GM21825 (cell line): ENCODE results near the gene LILRA5.
"Not testable (repeated sequence)": the region's sequence is repeated elsewhere in the genome, so short reads cannot be mapped to it uniquely, and the experiment has no call there.

ENCODE experiments used
- ATAC-seq: cut with Tn5 transposase; IDR thresholded peaks from one replicate; pipeline ENCODE4 v1.9.1; 2021; ENCODE audit warnings: mild to moderate bottlenecking, moderate library complexity; ENCODE audit not compliant: unreplicated experiment

Gene LILRA5

DNA sequence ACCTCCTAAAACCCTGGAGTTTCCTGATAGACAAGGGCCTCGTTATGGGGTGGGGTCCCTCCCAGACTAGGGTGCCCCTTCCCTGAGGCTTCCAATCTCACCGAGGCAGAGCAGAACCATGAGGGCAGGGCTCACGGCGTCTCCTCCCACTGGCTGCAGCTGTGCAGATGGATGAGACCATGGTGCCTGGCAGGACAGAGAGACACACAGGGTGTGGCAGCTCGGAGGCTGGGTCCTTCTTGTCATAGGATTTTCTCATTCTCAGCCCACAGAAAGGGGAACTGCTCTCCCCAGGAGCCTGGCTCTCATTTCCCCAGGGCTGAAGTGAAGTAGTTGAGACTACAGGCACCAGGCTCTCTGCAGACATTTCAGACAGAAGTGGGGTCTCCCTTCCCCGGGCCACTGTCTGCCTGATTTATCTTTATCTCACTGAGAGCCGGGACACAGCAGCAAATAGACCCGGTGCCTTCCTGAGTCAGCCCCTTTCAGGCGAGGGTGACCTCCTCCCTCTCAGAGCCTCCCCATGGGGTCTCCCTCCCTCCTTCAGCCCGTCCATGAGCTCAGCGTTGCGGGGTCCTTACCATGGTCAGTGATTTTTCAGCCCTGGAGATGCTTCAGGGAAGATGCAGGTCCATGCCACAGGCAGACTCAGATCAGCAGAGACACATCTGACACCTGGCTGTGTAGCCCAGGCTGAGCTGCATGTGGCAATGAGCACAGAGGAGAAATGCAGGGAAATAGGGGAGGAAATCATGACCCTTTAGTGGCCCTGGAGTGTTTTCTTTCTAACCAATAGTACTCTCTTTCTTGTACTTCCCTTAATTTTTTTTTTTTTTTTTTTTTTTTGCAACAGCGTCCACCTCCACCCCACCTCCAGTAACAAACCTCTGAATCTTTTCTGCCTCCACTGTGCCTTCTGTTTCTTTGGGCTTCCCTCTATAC is at the start of gene LILRA5:
Gene LILRA5, minus strand, starts transcription at position 731 of the 942 bp plus-strand sequence. Its CDS starts 147 bp downstream, at position 584.
- no peak for ATAC-seq

DNA sequence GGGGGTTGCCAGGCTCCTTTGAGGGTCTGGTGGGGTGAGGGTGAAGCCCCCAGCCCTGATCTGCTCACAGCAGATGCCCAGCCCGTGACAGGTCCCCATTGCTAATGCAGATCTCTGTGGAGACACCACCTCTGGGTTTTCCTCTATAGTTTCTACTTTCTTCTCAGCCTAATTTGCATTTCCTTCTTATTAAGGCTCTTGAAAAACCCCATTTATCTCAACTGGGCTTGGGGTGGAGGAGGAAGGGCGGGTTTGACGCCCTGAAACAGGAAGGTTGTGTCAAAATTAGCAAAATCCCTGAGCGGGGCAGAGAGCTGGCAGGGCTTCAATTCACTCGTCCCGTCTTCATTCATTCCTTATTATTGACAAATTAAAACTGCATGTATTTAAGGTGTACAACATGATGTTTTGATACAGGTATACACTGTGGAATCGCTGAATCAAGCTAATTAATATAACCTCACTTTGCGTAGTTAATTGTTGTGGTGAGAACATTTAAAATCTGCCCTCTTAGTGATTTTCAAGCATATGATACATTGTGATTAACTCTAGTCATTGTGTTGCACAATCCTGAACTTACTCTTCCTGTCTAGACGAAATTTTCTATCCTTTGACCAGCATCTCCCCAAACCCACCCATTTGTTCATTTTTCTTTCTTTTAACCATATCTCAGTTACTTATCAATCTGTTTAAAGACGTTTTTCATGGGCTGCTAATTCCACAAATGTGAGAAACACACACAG is 48.9 kb upstream of the LILRA5 start:
- not testable (repeated sequence) for ATAC-seq

DNA sequence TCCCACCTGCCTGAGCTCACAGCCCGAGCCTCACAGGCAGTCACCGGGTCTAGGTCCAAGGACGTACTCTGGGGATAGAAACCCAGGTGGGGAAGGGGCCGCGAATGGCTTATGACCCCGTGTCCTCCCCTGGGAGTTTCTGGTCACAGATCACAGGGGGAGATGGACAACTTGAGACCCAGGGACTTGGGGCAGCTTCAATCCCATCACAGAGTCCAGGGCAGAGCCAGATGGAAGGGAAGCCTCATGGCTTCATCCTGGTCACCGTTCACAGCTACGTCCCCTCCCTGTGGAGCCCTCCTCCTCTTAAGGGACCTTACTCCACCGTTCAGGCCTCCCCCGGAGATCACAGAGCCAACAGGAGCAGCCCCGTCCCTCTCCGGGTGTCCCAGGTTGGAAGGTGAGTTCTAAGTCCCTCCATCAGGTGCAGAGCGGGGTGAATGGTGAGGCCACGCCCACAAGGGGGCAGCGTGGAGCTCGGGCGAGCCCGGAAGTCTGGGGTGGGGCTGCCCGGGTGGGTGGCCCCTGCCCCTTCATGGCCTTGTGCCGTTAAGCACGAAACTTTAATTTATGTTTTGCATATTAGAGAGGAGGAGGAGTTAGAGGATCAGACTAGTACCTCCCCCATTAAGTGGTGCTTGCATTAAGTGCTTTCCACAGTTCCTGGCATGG is 46.3 kb upstream of the LILRA5 start:
- peak; percentile 60 for ATAC-seq

DNA sequence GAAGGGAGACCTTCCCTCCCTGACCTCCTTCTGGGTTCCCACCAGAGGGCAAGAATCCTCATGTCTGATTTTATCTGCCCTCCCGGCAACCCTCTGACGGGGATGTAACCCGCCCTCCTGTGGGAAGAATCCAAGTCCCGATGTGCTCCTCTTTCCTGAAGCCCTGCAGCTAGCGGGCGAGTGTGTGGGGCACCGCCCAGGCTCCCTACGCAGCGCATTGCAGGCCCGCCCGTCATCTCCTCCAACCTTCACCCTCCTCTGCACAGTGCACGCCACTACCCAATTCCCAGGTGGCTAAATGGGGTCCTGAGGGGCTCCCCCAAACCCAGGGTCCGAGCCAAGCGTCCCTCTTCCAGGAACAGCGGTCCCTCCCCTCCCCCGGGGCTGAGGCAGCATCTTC is 44.4 kb upstream of the LILRA5 start:
- ATAC-seq, result no peak

DNA sequence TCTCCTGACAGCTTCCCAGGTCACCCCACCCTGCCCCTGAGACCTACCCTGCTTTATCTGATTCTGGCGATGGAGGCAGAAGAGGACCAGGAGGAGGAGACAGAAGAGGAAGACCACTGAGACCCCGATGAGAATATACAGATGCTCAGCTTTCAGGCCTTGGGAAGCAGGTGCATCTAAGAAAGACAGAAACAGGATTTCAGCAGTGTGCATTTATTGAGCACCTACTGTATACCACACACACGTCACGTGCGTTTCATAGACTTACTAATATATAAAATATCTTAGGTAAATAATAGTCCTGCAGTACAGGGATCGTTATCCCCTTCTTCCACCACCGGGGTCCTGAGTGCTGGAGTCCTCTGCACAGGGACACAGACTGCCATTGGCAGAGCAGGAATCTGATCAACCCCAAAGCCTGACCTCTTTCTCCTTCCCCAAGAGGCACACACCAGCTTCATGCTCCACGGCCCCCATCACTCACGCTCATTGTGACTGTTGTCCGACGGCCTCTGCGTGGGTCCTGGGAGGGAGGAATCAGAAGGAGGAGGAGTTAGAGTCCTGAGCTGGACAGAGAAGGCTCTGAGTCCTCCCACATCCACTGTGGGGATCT is 43.6 kb upstream of the LILRA5 start:
- ATAC-seq, result no peak

DNA sequence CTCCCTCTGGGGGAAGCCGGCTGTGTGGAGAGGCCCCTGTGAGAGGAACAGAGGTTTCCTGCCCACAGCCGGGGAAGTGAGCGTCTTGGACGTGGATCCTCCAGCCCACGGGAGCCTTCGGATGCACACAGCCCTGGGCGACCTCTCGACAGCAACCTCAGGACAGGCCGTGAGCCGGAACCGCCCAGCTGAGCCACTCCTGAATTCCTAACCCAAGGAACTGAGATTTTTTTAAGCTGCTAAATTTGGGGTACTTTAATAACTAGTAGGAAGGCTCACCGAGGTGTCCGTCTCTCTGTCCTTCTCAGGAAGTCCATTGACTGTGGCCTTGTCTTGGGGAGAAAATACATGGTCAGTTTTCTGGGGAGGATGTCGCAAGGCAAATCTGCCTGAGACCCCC is 42.7 kb upstream of the LILRA5 start:
- ATAC-seq, result no peak

DNA sequence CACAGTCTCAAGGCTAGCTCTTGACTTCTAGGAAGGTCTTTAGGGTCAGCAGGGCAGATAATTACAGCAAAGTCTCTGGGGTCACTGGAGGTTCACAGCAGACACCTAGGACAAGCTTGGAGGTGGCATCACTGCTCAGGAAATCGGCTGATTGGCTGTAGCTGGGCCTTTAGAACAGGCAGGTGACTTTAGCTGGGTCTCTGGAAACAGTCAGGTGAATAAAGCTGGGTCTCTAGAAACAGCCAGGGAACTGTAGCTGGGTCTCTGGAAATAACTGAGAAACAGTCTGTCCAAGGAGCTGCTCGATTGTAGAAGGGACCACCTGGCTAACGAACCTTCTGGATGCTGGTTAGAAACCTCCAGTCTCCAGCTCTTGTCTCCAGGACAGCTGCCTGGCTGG is 41.8 kb upstream of the LILRA5 start:
- ATAC-seq, result no peak

DNA sequence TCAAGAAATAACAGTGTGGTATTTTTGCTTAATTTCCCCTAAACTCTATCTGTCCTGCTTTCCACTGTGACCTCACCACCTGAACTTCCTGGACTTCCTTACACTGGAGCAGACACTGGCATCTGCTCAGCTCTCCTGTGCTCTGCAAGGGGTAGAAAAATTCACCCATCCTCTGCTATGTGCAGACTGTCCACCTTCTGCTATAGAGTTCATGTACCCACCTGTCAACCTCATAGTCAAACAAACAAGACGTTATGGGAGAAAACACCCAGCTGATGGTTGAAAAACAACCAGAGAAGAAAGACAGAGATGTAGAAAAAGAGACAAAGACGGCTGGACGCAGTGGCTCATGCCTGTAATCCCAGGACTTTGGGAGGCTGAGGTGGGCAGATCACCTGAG is 39.6 kb upstream of the LILRA5 start:
- ATAC-seq, result no peak

DNA sequence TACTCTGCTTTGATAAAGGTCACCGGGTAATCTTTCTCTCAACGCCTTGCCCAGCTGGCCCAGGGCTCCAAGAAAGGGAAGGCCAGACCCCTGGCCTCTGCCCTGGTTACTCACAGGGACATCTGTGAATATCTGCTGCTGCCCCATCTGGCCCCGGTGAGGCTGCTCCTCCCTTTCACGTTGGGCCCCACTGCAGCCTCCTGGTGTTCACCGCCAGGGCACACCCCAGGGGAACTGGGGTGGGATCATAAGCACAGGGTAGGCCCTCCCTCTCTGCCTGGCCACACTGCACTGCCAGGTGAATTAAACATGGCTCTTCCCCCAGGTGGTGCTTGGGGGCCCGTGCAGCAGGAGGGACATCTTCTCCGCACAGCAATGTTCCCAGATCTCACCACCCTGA is 39.1 kb upstream of the LILRA5 start:
- no peak for ATAC-seq

DNA sequence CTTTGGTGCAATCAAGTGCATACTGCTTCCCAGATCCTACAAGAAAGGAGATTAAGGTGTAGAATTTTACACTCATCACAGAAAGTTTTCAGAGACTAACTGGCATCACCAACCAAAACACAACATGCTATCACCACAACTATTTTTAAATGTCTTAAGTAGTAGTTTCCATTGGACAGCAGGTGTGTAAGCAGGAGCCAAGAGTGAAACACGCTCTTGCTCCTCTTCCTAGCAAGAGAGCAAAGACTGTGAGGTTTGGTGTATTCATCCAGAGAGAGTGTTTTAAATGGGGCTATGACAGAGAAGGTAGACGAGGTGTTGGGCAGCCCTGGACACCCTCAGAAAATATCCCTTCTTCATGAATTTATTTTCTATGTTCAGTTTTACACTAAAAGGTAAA is 38.5 kb upstream of the LILRA5 start:
- ATAC-seq, result no peak

DNA sequence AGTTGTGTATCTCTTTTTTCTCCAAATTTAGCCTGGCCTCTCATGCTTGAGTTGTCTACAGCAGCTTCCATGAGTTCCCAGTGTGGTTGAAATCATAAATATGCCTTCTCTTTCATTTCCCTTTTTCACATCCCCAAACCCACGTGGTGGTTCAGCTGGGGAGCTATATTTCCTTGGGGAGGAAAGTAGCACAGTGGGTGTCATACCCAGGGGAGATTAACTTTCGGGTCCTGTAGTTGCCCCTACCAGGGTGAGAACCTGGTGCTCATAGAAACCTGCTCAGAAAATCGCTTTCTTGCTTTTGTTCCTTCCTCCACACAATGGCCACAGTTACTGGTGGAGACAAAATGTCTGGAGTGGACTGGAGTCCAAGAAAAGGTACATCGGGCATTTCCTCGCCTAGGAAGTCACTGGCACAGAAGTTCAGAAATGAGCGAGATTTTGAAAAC is 33.0 kb upstream of the LILRA5 start:
- ATAC-seq, result no peak

DNA sequence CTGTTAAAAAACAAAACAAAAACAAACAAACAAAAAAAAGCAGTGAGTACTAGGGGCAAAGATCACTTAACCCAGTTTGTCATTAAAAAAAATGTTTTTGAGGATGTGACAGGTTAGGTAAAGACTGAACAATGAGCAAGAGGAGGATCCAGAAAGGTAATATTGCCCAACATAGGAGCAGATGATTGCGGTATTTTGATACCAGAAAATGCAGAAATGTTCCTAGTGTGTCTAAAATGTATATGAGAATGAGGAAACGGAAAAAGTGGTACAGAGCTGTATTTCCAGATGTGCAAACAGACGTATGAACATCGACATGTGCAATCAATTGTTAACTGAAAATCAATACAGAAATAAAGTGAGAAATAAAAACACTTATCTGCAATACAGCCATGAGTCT is 30.9 kb upstream of the LILRA5 start:
- no peak for ATAC-seq

DNA sequence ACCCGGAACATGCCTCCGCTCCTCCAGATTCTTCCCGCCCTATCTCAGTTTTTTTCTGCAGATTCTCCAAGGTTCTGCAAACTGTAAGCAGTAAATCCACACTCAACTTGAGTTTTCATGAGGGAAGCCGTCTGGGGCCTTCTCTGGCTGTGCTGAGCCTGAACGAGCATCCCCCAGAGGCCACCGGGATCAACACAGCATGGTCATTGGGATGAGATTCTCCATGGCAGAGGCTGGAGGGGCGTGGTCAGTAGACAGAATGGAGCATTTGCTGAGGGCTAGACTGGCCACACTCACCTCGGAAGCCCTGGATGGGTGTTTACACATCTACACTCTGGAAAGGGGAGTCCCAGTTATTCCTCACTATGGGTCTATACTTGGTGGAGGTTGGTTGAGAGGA is 28.3 kb upstream of the LILRA5 start:
- ATAC-seq, result no peak

DNA sequence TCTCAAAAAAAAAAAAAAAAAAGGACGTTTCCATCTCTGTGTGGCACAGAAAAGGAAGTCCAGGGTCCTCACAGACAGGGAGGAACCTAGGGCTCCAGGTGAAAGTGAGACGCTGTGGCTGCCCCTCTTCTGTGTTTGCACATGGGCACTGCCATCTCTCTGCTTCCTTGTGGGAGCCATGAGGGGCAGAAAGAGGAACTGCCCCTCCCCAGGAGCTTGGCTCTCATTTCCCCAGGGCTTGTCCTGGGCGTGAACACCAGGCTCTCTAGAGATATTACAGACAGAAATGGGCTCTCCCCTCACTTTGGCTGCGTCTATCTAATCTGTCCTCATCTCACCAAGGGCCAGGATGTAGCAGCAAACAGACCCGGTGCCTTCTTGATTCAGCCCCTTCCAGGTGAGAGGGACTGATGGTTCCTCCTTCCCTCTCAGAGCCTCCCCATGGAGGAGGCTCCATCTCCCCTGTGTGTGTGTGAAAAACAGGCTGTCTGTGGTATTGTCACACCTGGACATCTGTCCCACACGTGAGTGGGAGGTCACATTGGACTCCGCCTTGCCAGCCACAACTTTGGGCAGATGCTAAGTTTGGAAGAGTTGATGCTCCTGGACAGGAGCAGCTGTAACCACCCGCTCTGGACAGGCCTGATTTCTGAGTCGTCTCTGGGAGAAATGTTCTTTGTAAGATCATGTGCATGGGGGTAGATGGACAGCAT is 26.8 kb upstream of the LILRA5 start:
- no peak for ATAC-seq

DNA sequence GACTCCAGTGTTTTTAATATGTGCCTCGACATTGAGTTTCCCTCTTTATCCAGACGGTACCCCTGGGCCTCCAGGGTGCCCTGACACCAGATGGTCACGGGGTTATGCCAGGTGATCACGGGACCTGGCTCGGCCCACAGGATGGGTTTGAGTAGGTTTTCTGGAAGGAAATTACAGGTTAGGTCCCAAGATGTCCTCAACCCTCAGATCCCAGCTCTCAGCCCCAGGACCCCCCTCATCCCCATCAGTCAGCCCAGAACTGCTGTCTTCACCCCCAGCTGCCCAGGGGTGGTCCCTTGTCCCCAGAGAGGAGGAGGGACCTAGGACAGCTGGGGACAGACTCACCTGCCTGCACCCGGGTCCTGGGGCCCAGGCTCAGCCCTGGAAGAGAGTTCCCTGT is 25.6 kb upstream of the LILRA5 start:
- no peak for ATAC-seq

DNA sequence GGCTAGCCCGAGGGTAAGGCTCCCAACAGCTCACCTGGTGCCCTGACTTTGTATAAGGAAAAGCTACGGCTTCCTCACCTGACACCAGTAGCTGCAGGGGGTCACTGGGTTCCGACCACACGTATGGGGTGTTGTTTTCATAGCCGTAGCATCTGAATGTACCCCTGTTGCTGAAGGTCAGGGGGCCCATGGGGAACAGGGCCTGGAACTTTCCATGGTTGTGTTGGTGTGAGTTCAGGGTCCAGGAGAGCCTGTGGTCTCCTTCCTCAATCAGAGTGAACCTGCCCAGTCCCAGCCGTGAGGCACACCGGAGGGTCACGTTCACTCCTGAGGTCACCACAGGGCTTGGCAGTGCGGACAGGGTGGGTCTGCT is 24.9 kb upstream of the LILRA5 start:
- ATAC-seq, result no peak

DNA sequence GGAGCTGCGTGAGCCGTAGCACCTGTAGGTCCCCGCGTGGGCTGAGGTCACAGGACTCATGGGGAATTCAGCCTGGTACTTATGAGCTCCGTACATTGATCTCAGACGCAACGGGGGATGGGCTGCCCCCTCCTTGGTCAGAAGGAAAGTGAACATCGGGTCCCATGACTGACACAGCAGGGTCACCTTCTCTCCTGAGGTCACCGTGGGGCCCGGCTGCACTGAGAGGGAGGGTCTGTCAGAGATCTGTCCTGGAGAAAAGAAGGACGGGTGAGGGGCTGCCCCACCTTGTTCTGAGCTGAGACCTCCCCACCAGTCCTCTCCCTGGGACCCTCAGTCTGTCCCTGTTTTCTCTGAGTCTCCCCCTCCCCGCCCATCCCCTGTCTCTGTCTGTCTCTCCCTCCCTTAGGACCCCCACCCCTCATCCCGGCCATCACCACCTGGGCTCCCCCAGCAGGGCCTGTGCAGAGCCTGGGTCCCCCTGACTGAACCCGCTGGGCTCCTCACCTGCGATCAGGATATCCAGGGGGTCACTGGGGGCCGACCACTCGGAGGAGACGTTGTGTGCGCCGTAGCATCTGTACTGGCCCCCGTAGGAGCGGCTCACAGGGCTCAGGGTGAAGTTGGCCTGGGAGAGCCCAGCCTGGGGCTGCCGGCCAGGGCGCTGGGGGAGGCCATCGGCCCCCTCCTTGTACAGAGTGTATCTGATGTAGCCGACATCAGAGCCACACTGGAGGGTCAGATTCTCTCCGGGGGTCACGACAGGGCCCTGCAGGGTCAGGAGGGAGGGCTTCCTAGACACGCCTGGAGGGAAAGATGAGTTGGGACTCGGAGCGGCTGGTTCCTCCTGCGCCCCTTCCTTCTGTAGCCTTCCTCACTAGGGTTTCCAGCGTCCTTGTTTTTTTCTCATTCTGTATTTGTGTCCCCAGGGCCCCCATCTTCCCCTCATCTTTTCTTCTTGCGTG is 24.2 kb upstream of the LILRA5 start:
- no peak for ATAC-seq

DNA sequence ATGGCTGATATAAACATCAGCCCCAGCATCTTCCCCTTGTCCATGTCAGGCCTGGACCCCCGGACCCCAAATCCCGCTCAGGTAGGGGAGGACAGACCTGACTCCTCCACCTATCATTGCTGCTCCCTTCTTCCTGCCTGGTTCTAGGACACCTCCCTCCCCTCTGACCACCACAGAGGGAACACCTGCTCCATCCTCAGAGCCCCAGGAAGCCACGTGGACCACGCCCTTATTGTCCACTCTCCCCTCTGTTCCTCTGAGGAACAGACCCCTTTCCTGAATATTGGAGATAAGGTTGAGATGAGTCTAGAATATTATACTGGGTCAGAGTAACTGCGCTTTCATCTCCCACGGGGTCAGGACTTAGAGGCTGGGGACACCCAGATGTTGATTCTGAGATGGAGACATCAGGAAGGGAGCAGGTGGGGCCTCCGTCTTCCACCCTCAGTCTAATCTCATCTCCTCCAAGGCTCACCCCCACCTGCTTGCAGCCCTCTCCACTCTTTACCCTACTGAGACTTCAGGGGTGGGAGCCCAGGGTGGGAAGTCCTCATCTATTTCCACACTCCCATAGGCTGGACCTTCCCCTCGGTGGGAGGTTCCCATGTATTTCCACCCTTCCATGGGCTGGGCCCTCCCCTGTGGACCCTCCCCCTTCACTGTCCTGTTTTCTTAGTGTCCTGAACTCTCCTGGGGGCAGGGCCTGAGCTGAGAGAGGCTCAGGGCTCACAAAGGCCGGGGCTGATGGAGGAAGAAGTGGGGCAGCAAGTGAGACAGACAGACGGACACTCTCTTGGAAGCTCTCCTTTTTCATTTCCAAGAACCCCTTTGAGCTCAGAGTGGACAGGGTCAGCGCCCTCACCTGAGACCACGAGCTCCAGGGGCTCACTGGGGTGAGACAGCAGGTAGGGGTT is 23.3 kb upstream of the LILRA5 start:
- no peak for ATAC-seq
